AG09309 (cell line): ENCODE data around the gene LYPD6.

ENCODE experiments used
- DNase-seq: peaks from one replicate; pipeline ENCODE4 v3.0.0-alpha.2; 2010; ENCODE audit warnings: low read depth
- H3K4me3 ChIP-seq: 2 replicates; pipeline ENCODE4 v1.5.1; 2011; ENCODE audit warnings: mild to moderate bottlenecking, low read depth, low read length, moderate library complexity; ENCODE audit not compliant: control insufficient read depth
- CTCF ChIP-seq: IDR thresholded peaks from 2 replicates; pipeline ENCODE4 v1.5.1; 2011; ENCODE audit warnings: mild to moderate bottlenecking, low read depth, low read length, inconsistent platforms; ENCODE audit not compliant: insufficient read depth, control insufficient read depth; ENCODE audit errors: missing control alignments

Gene LYPD6, protein sequence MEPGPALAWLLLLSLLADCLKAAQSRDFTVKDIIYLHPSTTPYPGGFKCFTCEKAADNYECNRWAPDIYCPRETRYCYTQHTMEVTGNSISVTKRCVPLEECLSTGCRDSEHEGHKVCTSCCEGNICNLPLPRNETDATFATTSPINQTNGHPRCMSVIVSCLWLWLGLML

GRCh38 chr2:149330127-149331022 lies at the start of gene LYPD6:
Gene LYPD6 (plus strand): TSS chr2:149330587. CDS start chr2:149437709, 107,122 bp downstream.
- DNase-seq = peak; percentile 18
- H3K4me3 ChIP-seq = peak within 1 kb of the TSS; percentile 98
- no peak for TF ChIP-seq CTCF

DNA sequence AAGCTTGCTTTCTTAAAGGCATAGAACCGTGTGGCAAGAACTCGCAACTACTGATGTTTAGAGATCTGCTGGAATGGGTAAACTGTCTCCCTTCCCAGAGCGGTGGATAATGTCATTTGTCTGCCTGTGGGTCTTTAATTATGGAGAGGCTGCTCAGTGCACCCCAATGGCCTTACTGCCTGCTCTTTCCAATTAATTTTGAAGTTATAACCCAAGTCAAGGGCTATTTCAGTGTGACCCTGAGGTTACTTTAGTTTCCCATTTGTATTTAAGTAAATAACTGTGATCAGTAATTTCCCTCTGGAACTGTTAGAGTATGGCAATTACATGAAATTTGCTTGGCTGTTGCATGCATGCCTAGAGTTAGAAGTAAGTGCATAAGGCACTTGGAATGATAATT lies 48.9 kb upstream of the LYPD6 start:
- no peak for TF ChIP-seq CTCF
- DNase-seq = no peak
- no peak overlapping the region for H3K4me3 ChIP-seq

DNA sequence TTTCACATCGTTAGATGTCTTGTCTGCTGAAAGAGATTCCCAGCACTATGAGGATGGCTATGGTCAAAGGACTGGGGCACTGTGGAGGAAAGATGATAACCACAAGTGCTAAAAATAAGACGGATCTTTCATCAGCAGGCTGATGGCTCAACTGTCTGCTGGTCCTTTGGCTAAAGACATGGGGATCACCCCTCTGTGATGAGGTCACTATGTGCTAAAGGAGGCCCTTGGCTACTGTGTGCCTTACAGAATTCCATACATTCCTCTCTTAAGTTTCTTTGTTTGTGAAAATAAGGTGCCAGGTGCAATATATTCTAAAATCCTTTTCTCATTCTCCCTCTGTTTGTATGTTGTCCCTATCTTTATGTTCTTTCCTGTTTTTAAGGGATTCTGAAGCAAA lies 39.7 kb upstream of the LYPD6 start:
- TF ChIP-seq CTCF = no peak
- no peak for DNase-seq
- H3K4me3 ChIP-seq = no peak overlapping the region

DNA sequence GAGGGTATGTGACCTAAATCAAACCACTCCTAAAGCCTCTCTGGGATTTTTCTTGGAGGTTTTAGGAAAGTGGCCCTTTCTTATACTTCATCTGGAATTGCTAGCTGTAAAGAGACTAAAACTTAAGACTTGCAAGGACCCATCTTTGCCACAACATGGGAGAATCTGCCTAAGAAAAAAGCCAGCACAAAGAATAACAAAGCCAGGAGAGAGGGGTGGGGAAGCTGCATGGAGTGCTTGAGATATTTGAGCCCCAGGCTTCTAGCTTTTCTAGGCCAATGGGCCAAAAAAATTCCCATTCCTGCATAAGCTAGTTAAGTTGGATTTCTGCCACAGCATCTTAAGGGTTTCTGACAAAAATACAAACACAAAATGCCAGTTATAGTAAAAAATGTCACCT lies 38.5 kb upstream of the LYPD6 start:
- no peak for DNase-seq
- H3K4me3 ChIP-seq = no peak overlapping the region
- TF ChIP-seq CTCF = no peak

DNA sequence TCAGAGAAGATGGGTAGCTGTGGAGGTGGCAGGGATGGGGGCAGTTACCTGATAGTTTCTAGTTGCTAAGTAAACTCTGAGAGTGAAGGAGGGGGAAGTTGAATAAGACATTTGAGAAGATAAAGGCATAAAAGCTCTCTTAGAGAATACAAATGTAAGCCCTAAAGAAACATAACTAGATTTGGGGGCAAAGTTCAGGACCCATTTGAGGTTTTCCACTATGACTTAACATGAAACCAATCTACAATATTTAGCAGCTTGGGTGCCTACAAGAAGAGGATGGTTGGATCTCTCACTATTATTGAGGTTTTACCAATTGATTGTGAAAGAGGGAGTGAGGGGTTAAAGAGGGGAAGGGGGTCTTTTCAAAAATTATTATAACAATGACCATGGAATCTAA lies 34.4 kb upstream of the LYPD6 start:
- DNase-seq = no peak
- H3K4me3 ChIP-seq = no peak overlapping the region
- no peak for TF ChIP-seq CTCF

GRCh38 chr2:149307014-149307413 lies 23.4 kb upstream of the LYPD6 start:
- no peak overlapping the region for H3K4me3 ChIP-seq
- TF ChIP-seq CTCF = no peak
- DNase-seq = peak; percentile 13
